G401 (cell line): Measurements from ENCODE around the gene PIM2. TPM values are rescaled to one million over a fixed set of nuclear protein-coding genes. Genes with fewer than 3 reads are reported as not detected.

ENCODE experiments used
- DNase-seq: peaks from one replicate; pipeline ENCODE4 v3.0.0-alpha.2; 2015; ENCODE audit warnings: low spot score
- in situ Hi-C: cut with HindIII; loops from 2 replicates; pipeline ENCODE4 v1.10.0; 2016; ENCODE audit warnings: low sequenced_read_pairs, mixed read lengths
- total RNA-seq: library from RNA; depleted of rRNA; stranded (reverse); fragments of >200 nt; shearing (Covaris generic); gene quantifications from 2 replicates; pipeline ENCODE4 v1.2.3, GENCODE V29; 2014; rRNA removed

The PIM2 gene
- total RNA-seq = 14.6 and 20.6 TPM in 2 replicates

GRCh38 chrX:48918643-48919340, at the start of gene PIM2:
Gene PIM2 (minus strand): TSS chrX:48919024. CDS start chrX:48918834, 190 bp downstream.
- DNase-seq = peak; percentile 96
- in situ Hi-C loops = no loop called here

GRCh38 chrX:48968377-48968776, 49.6 kb upstream of the PIM2 start:
- in situ Hi-C loops = no loop called here
- no peak for DNase-seq

GRCh38 chrX:48966796-48967579, 48.2 kb upstream of the PIM2 start:
- peak; percentile 82 for DNase-seq
- in situ Hi-C loops = no loop called here

- no peak for DNase-seq
- in situ Hi-C loops = no loop called here
These were observed 47.1 kb upstream of the PIM2 start for GRCh38 chrX:48965959-48966358.

GRCh38 chrX:48961585-48962091, 42.8 kb upstream of the PIM2 start:
- in situ Hi-C loops = no loop called here

GRCh38 chrX:48960291-48960690, 41.5 kb upstream of the PIM2 start:
- in situ Hi-C loops = no loop called here
- DNase-seq = no peak

More at GRCh38 chrX:48961585-48962091, 42.8 kb upstream of the PIM2 start:
- DNase-seq = no peak

GRCh38 chrX:48958635-48959094, 39.8 kb upstream of the PIM2 start:
- DNase-seq = no peak
- in situ Hi-C loops = no loop called here

- DNase-seq = peak; percentile 97
- in situ Hi-C loops = no loop called here
These were observed 39.2 kb upstream of the PIM2 start for GRCh38 chrX:48957827-48958634.

GRCh38 chrX:48957477-48957826, 38.6 kb upstream of the PIM2 start, which contains the start of gene OTUD5:
Gene OTUD5 (minus strand): TSS chrX:48957607. CDS start chrX:48957570, 37 bp downstream.
- in situ Hi-C loops = no loop called here
- peak; percentile 54 for DNase-seq

- no peak for DNase-seq
- in situ Hi-C loops = no loop called here
These were observed 38.0 kb upstream of the PIM2 start for GRCh38 chrX:48956728-48957414.

- in situ Hi-C loops = no loop called here
- no peak for DNase-seq
These were observed 29.8 kb upstream of the PIM2 start for GRCh38 chrX:48948589-48948988.

GRCh38 chrX:48945517-48946348, 26.9 kb upstream of the PIM2 start:
- DNase-seq = peak; percentile 74
- in situ Hi-C loops = no loop called here

- no peak for DNase-seq
- in situ Hi-C loops = no loop called here
These were observed 24.1 kb upstream of the PIM2 start for GRCh38 chrX:48942895-48943294.

GRCh38 chrX:48940404-48940955, 21.7 kb upstream of the PIM2 start:
- in situ Hi-C loops = no loop called here
- DNase-seq = no peak

GRCh38 chrX:48939524-48940228, 20.9 kb upstream of the PIM2 start:
- in situ Hi-C loops = no loop called here

GRCh38 chrX:48938721-48939425, 20.0 kb upstream of the PIM2 start:
- in situ Hi-C loops = no loop called here
- no peak for DNase-seq

More at GRCh38 chrX:48939524-48940228, 20.9 kb upstream of the PIM2 start:
- DNase-seq = no peak
